ENCODE measurements around the gene TMEM140.
"Not testable (repeated sequence)": the region's sequence is repeated elsewhere in the genome, so short reads cannot be mapped to it uniquely, and the experiment has no call there.

TMEM140 gene

DNA sequence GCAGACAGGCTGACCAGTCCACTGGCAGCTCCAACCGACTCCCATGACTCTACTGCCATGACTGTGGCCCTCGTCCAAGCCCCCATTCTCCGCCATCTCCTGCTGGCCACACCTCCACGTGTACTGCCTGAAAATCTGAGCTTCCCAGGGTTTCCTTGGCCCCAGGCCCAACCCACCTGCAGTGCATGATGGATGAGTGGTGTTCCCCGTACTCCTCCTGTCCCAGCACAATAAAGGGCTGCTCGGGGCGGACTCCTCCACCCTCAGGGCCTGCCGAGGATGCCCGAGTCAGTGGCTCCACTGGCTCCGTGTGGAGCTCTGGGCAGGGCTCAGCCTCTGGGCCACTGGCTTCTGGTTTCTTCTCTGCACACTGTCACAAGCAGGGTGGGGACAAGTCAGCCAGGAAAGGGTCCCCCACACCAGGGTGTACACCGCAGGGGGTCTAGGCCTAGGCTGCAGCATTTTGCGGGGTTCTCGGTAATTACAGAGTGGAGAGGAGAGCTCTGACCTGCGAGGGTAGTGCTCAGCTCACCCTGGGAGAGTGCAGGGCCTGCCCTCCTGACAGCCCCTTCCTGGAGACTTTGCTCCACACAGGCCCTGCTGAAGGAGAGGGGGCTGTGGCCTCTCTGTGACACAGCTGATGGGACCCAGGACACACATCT lies 48.2 kb downstream of the TMEM140 start:
- no peak for DNase-seq

GRCh38 chr7:135197343-135197742 lies 49.5 kb downstream of the TMEM140 start:
- no peak for DNase-seq

GRCh38 chr7:135197906-135198655 lies 50.2 kb downstream of the TMEM140 start:
- no peak for DNase-seq

GRCh38 chr7:135199439-135199838 lies 51.6 kb downstream of the TMEM140 start:
- no peak for DNase-seq

DNA sequence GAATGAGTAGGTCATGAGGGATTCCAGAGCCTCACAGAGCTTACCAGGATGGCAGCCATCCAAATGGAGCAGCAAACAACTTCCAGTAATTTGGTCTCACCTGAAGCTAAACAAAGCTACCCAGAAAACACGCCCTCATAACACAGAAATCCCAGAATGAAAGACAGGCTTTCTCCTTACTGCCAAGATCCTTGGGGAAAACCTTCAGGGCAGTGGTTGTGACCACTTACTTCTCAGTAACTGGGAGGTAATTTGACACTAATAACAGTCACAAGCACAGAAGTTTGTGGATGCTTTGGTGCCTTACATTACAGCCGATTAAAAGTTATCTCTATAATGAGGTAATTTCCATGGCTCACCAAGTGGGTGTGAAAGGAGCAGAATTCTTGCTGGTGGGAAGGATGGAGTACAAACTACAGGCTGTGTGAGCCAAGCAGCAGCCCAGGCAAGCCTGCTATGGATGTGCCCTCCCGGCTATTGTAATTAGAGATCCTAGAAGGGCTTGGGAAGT lies 53.0 kb downstream of the TMEM140 start:
- no peak for DNase-seq

- no peak for DNase-seq
These were observed 53.5 kb downstream of the TMEM140 start for GRCh38 chr7:135201350-135201749.

- DNase-seq, result no peak
These were observed 56.5 kb downstream of the TMEM140 start for GRCh38 chr7:135204341-135204749.

DNA sequence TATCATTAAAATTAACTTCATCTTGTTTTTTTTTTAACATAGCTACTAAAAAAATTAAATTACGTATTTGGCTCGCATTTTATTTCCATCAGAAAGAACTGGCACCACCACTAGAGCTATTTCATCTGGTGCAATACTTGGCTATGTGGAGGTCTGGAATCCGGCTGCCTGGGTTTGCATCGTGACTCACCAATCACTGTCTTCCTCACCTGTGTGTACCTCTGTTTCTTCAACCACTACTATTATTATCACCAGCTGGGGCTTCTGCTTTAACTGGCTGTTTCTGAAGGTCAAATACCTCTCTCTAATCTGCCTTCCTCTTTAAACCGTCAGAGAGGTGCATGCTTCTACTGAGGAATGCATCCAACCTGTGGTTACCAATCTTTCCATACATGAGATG lies 57.0 kb downstream of the TMEM140 start:
- no peak for DNase-seq

DNA sequence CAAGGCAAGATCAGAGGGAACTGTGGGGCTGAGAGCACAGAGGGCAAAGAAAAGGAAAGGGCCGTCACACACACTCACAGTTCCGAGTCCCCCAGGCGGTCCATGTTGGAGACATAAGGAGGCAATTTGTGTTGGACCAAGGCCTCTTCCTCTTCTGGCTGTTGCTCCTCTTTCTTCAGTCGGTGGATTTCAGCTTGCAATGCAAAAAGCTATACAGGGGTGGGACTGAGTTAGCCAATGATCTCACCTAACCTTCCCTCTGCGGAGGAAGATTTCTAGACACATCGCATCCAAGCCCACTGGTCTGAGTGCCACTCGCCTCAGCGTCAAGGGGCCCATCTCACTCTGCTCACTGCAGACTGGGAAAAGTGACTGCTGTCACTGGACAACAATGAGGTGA lies 58.0 kb downstream of the TMEM140 start:
- DNase-seq, result no peak

DNA sequence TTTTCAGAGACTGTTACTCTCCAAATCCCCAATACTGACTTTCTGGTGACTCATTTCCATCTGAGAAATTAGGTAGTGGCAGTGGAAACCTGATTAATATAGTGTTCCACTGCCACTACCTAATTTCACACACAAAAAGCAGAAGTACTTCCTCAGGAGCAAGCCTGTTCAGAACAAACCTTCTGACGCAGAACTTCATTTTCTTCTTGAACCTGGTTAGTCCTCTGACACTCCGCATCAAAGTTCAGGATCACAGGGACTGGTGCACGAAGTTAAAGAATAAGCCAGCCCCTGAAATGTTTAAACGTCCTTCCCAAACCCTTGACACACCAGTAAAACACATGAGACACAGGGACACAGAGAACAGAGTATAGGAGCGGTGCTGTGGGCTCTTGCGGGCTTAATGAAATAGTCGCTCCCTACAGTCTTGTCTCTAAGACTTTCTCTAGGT lies 59.1 kb downstream of the TMEM140 start:
- DNase-seq, result no peak

DNA sequence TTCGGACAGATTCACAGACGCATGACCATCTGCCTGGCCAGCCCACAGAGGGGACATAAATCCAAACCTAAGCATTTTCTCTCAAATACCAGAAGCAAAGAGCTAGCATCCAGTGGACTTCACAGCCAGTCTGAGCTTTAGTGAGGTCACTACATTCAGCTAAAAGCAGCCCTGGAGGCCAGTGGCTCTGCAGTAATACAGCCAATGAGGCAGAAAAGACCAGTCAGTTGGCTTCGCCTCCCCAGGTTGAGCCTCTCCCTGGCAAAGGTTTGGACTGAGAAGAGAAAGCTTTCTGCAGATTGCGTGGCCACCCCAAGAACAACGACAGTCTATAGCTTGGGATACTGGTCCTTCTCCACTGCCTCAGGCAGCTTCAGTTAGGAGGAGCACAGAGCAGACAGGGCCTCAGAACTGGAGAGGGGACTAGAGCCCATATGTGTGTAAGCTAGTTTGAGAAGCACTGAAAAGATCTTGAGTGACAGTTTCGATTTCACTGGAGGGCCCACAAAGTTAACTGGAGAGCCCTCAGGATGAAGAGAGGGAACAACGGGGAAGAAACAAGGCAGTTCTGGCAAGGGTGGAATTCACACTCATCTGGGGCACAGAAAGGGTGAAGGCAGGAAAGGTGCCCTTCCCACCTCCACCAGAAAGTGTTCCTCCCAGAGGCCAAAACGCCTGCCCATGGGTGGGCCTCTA lies 59.7 kb downstream of the TMEM140 start:
- DNase-seq, result no peak

DNA sequence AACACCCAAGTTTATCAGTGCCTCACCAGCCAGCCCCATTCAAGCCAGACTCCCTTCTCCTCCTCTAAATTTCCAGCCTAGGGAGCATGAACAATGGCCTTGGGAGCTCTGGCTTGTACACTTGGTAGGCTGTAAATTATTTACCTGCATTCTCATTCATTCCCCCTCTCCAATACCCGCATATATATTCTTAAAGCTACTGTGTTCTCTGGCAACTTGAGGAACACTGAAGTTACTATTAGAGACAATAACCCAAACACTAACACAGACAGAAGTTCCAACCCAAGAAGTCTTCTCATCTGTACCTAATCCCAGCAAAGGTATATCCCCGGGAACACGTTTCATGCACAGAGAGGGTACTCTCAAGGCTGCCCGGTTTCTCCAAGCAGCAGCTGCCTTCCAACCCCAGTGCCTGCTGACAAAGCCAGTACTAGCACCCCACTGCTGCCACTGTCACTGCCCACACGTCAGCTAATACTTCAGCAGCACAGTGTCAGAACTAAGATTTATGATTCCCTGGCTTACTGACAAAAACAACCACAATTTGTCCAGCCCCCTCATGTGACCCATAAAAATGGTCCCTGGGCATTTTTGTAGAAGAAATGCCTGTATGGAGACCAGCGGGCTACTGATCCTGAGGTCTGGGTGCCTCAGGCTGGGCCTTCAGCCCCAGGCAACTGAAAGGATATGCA lies 60.4 kb downstream of the TMEM140 start:
- no peak for DNase-seq

GRCh38 chr7:135209225-135209834 lies 61.5 kb downstream of the TMEM140 start:
- DNase-seq, result no peak

DNA sequence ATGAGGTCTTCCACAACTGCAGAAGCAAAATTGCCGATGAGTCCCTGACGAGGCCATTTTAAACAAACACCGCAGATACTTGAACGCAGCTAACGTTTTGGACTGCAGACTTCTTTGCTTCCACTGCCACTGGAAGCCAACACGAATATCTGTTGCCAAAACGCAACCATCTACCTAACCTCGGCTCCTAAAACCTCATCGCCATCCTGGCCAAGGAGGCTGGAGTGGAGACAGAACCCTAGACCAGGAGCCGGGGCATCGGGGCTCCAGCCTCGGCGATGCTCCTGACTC lies 63.0 kb downstream of the TMEM140 start:
- no peak for DNase-seq

DNA sequence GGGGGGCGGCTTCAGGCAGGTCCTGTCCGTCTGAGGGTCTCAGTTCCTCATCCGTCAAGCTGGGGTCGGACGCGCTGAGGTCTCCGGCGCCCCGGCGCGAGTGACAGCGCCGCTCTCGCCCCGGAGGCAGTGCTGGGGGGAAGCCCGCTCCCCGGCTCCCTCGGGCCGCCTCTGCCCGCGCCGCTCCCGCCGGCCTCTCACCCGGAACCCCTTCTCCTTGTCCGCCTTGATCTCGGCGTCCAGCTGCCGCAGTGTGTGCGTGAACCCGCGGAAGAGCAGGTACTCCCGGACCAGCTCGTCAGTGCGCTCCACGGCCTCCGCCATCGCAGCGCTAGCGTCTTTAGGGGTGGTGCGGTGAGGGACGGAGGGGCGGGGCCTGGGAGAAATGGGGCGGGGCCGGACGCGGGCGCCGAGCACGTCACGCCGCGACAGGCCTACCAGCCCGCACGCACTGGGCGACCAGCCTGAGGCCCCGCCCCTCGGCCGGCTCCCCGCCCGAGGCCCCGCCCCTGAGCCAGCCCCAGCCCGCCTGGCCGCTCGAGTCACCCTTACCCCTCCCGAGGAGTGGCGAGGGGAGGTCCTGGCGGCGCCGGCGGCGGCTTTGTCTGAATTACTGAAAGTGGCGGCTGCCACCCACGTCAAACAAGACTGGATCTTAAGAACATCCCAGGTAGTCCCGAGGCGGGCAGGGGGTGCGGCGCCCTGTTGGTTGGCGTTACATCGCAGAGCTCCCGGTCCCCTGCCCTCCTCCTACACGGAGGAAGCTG lies 63.5 kb downstream of the TMEM140 start, which contains the start of gene WDR91:
Gene WDR91, minus strand, starts transcription at position 348 of the 767 bp plus-strand sequence. Its CDS starts 24 bp downstream, at position 324.
- peak; percentile 89 to 98 (median 92) for DNase-seq

- DNase-seq, result not testable (repeated sequence)
These were observed 64.2 kb downstream of the TMEM140 start for GRCh38 chr7:135211946-135212685.

- no peak for DNase-seq
These were observed 66.0 kb downstream of the TMEM140 start for GRCh38 chr7:135213831-135214230.

- DNase-seq, result no peak
These were observed 67.3 kb downstream of the TMEM140 start for GRCh38 chr7:135215180-135215579.

DNA sequence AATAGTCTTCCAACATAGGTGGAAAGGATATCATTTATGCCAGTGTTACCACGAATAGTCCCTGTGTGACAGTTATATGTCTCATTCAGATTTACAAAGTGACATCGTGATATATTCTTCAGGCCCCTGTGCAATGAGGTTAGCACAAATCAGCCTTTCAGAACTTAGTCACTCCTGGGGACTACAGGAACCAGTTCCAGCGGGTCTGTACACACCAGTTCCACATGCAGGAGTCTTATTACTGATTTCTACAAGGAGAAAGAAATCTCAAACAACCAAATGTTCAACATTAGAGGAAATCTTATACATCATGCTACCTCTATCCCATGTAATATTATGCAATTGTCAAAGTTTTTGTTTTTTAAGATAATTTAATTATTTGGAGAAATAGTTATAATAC lies 67.8 kb downstream of the TMEM140 start:
- DNase-seq, result no peak

Measured in activated naive CD4-positive, alpha-beta T cell (primary cell).